Measurements from ENCODE around the gene P4HA3.

- TF ChIP-seq, protein P1, sequence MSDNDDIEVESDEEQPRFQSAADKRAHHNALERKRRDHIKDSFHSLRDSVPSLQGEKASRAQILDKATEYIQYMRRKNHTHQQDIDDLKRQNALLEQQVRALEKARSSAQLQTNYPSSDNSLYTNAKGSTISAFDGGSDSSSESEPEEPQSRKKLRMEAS (IDR thresholded peaks at IDR 0.05): no peak
- TF ChIP-seq POLR2AphosphoS5 (IDR thresholded peaks at IDR 0.05; ENCODE audit: low read depth, low read length): no peak
- no peak for TF ChIP-seq POLR2A (IDR thresholded peaks at IDR 0.05; ENCODE audit: borderline replicate concordance, extremely low read depth, insufficient read depth, insufficient read length)
- TF ChIP-seq CTCF (IDR thresholded peaks at IDR 0.05 in 2 of 3, conservative IDR thresholded peaks at IDR 0.05 in 1 of 3; ENCODE audit: borderline replicate concordance in 1 of 3, insufficient read depth in 1 of 3, low read depth in 2 of 3, low read length in 2 of 3): 0 out of 6 replicates have a peak, but pooled peaks of 1 of the 3 experiments have one; percentile 15
- no peak for TF ChIP-seq REST (IDR thresholded peaks at IDR 0.05; ENCODE audit: low read depth)
- TF ChIP-seq, protein P2, sequence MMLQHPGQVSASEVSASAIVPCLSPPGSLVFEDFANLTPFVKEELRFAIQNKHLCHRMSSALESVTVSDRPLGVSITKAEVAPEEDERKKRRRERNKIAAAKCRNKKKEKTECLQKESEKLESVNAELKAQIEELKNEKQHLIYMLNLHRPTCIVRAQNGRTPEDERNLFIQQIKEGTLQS (IDR thresholded peaks at IDR 0.05): no peak
- TF ChIP-seq SRF (IDR thresholded peaks at IDR 0.05; ENCODE audit: low read depth): no peak
- TF ChIP-seq EZH2 (IDR thresholded peaks at IDR 0.05): no peak
- TF ChIP-seq RAD21 (IDR thresholded peaks at IDR 0.05; ENCODE audit: low read depth): no peak
- no peak for TF ChIP-seq FOSL1 (IDR thresholded peaks at IDR 0.05; ENCODE audit: low read depth)
Observed at GRCh38 chr11:74297484-74297883, 14.0 kb downstream of the P4HA3 start.
